Panc1 (cell line): Measurements from ENCODE around the gene TRABD2B. TPM values are rescaled to one million over a fixed set of nuclear protein-coding genes. Genes with fewer than 3 reads are reported as not detected.

Source experiments
- ATAC-seq: fragments of 200-7000 bp; cut with Tn5 transposase; 2 replicates; pipeline ENCODE4 v1.9.1; 2020; ENCODE audit warnings: mild to moderate bottlenecking, moderate library complexity
- BruUV-seq: library from RNA; stranded (reverse); fragments of 400-500 nt; replicated peaks from 2 replicates; lab custom pipeline; 2021; lab: Mats Ljungman, UMichigan
- CTCF ChIA-PET: fragments of 300-600 bp; sonication (Branson Sonifier 250); formaldehyde crosslinking; loops from one replicate; lab custom pipeline; 2022; ENCODE audit warnings: antibody characterized with exemption; lab: Charles Lee
- POLR2A ChIA-PET: fragments of 300-600 bp; sonication (Branson Sonifier 250); formaldehyde crosslinking; loops from one replicate; lab custom pipeline; 2022; ENCODE audit warnings: antibody characterized with exemption; lab: Charles Lee
- DNase-seq: peaks from one replicate; pipeline ENCODE4 v3.0.0-alpha.2; 2010; ENCODE audit warnings: low read depth, low spot score
- H3K27ac ChIP-seq: 2 replicates; pipeline ENCODE4 v1.5.1; 2011; ENCODE audit warnings: mild to moderate bottlenecking, low read length, inconsistent platforms
- H3K27me3 ChIP-seq: fragments of 200-500 bp; sonication (Bioruptor generic); 2 replicates; pipeline ENCODE4 v1.6.0; 2014; ENCODE audit warnings: low read length, inconsistent platforms; ENCODE audit not compliant: control insufficient read depth, insufficient read depth
- H3K36me3 ChIP-seq: fragments of 200-500 bp; sonication (Bioruptor generic); 2 replicates; pipeline ENCODE4 v1.5.1; 2014; ENCODE audit warnings: inconsistent platforms, mild to moderate bottlenecking, low read length, moderate library complexity; ENCODE audit not compliant: control insufficient read depth, insufficient read depth
- H3K4me1 ChIP-seq: 2 replicates; pipeline ENCODE4 v1.5.1; 2011; ENCODE audit warnings: inconsistent platforms, mild to moderate bottlenecking, low read length, moderate library complexity; ENCODE audit not compliant: control insufficient read depth, insufficient read depth
- H3K4me3 ChIP-seq, 2 experiments: 2 replicates each; pipeline ENCODE4 v1.5.1; 2011 to 2012; ENCODE audit warnings: low read depth in 2 of 2, low read length in 2 of 2, mild to moderate bottlenecking in 2 of 2, inconsistent platforms in 1 of 2, moderate library complexity in 1 of 2
- H3K9me3 ChIP-seq: fragments of 200-500 bp; sonication (Bioruptor generic); 2 replicates; pipeline ENCODE4 v1.5.1; 2014; ENCODE audit warnings: low read depth, mild to moderate bottlenecking, inconsistent platforms, low read length, moderate library complexity; ENCODE audit not compliant: control insufficient read depth, insufficient read depth
- CTCF ChIP-seq: fragments of 450-650 bp; IDR thresholded peaks from 2 replicates; pipeline ENCODE4 v1.5.1; 2017; ENCODE audit warnings: mild to moderate bottlenecking
- POLR2AphosphoS5 ChIP-seq: IDR thresholded peaks from 2 replicates; pipeline ENCODE4 v1.6.1; 2012; ENCODE audit warnings: mild to moderate bottlenecking, low read depth, low read length, moderate library complexity
- SIN3A ChIP-seq: IDR thresholded peaks from 2 replicates; pipeline ENCODE4 v1.6.1; 2012; ENCODE audit warnings: low read depth, mild to moderate bottlenecking, low read length, moderate library complexity, borderline replicate concordance; ENCODE audit not compliant: insufficient read depth
- TCF7L2 ChIP-seq: IDR thresholded peaks from 2 replicates; pipeline ENCODE4 v1.6.1; 2011; ENCODE audit warnings: mild to moderate bottlenecking, low read depth, low read length, inconsistent platforms
- in situ Hi-C: cut with HindIII; loops from 2 replicates; pipeline ENCODE4 v1.10.0; 2016; ENCODE audit warnings: low sequenced_read_pairs, low pct_unique_long_range_greater_than_20kb
- intact Hi-C: fragments of 100-400 bp; cut with micrococcal nuclease; formaldehyde crosslinking; loops from one replicate; pipeline ENCODE4 v1.10.0; 2022; ENCODE audit not compliant: unreplicated experiment
- total RNA-seq: library from RNA; stranded (reverse); gene quantifications from one replicate; pipeline ENCODE4 v1.2.1, GENCODE V29; 2021; ENCODE audit not compliant: unreplicated experiment
- TF ChIP-seq, protein P1 (sequence below), 2 experiments: IDR thresholded peaks; 2 replicates each; pipeline ENCODE4 v1.6.1; 2011 to 2012; ENCODE audit warnings: low read depth in 2 of 2, control low read depth in 1 of 2, low read length in 1 of 2, mild to moderate bottlenecking in 1 of 2, moderate library complexity in 1 of 2; ENCODE audit not compliant: insufficient read depth in 1 of 2

The TRABD2B gene
- total RNA-seq, 1 experiment from 2014 or later = not detected

DNA sequence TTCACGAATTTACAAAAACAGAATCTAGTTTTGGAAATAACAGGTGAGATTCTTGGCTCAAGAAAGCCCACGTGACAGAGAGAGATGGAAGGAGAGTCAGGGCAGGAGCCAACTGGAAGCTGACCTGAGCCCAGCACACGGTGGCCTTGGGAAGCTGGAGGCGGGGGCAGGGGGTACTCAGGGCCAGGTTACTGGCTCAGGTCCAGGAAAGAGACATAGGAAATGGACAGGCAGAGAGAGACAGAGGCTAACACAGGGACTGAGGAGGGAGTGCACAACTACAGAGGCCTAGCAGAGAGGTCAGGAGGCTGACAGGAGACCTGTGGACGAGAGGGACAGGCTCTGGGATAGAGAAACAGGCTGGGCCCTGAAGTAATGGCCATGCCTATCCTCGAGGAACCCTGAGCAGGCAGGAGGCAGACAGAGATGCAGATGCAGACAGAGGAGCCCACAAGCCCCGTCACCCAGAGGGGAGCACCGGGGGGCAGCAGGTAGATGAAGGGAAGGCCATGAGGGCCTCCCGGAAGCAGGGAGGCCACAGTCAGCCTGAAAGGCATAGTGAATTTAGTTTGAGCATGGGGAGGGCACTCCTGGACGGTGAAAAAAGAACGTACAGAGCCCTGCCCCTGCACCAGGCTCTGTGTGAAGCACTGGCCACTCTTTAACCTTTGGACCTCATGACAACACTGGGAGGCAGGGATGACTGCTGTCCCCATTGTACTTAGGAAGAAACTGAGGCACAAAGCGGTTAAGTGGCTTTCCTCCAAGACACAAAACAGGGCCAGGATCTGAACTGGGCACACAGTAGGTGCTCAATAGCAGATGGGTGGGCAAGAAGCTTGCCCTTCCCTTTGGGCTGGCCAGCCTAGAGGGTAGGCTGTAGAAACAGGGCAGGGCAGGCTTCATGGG is 230.1 kb downstream of the TRABD2B start:
- POLR2A ChIA-PET = no interaction called here
- H3K36me3 ChIP-seq = no peaks in the 10 kb centered on the region
- no peak overlapping the region for H3K27ac ChIP-seq
- CTCF ChIA-PET = interaction anchor here (0.8 kb wide), 1 partner anchor 10 kb away, joined by 3 read pairs; no protein-coding TSS in a partner anchor
- H3K4me3 ChIP-seq = no peak overlapping the region
- no peaks in the 10 kb centered on the region; the same call in 1 of the 2 replicates for H3K27me3 ChIP-seq
- BruUV-seq = no TSS peak
- in situ Hi-C loops = no loop called here
- intact Hi-C loops = no loop called here
- no peaks in the 10 kb centered on the region for H3K4me1 ChIP-seq
- ATAC-seq = no peak
- TF ChIP-seq TCF7L2 (no peak), CTCF (no peak), POLR2AphosphoS5 (no peak), SIN3A (no peak)
- TF ChIP-seq, protein P1, sequence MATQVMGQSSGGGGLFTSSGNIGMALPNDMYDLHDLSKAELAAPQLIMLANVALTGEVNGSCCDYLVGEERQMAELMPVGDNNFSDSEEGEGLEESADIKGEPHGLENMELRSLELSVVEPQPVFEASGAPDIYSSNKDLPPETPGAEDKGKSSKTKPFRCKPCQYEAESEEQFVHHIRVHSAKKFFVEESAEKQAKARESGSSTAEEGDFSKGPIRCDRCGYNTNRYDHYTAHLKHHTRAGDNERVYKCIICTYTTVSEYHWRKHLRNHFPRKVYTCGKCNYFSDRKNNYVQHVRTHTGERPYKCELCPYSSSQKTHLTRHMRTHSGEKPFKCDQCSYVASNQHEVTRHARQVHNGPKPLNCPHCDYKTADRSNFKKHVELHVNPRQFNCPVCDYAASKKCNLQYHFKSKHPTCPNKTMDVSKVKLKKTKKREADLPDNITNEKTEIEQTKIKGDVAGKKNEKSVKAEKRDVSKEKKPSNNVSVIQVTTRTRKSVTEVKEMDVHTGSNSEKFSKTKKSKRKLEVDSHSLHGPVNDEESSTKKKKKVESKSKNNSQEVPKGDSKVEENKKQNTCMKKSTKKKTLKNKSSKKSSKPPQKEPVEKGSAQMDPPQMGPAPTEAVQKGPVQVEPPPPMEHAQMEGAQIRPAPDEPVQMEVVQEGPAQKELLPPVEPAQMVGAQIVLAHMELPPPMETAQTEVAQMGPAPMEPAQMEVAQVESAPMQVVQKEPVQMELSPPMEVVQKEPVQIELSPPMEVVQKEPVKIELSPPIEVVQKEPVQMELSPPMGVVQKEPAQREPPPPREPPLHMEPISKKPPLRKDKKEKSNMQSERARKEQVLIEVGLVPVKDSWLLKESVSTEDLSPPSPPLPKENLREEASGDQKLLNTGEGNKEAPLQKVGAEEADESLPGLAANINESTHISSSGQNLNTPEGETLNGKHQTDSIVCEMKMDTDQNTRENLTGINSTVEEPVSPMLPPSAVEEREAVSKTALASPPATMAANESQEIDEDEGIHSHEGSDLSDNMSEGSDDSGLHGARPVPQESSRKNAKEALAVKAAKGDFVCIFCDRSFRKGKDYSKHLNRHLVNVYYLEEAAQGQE (IDR thresholded peaks at IDR 0.05; ENCODE audit: insufficient read depth in 1 of 2, low read depth in 2 of 2, low read length in 1 of 2) = no peak
- no peak for DNase-seq
- no peaks in the 10 kb centered on the region for H3K9me3 ChIP-seq

- no peaks in the 10 kb centered on the region for H3K4me1 ChIP-seq
- no peak overlapping the region for H3K4me3 ChIP-seq
- intact Hi-C loops = no loop called here
- H3K36me3 ChIP-seq = no peaks in the 10 kb centered on the region
- ChIA-PET CTCF (interaction anchor here (0.6 to 0.8 kb wide), 2 partner anchors 9 to 144 kb away, joined by 3 to 5 read pairs; no protein-coding TSS in a partner anchor), POLR2A (no interaction called here)
- peaks cover 5% of the 10 kb centered on the region for H3K27me3 ChIP-seq
- no peaks in the 10 kb centered on the region for H3K9me3 ChIP-seq
- no TSS peak for BruUV-seq
- H3K27ac ChIP-seq = no peak overlapping the region
- DNase-seq (no peak), ATAC-seq (no peak)
- TF ChIP-seq, protein P1 (IDR thresholded peaks at IDR 0.05; ENCODE audit: insufficient read depth in 1 of 2, low read depth in 2 of 2, low read length in 1 of 2) = no peak
- TF ChIP-seq SIN3A (no peak), TCF7L2 (no peak), CTCF (no peak), POLR2AphosphoS5 (no peak)
- in situ Hi-C loops = no loop called here
Measured at GRCh38 chr1:47765742-47766485, 231.3 kb downstream of the TRABD2B start.
